ENCODE results near the gene TOLLIP. TPM values are rescaled to one million over a fixed set of nuclear protein-coding genes. Genes with fewer than 3 reads are reported as not detected.

The TOLLIP gene
- total RNA-seq, 1 experiment from 2014 or later, result 32.3 TPM

DNA sequence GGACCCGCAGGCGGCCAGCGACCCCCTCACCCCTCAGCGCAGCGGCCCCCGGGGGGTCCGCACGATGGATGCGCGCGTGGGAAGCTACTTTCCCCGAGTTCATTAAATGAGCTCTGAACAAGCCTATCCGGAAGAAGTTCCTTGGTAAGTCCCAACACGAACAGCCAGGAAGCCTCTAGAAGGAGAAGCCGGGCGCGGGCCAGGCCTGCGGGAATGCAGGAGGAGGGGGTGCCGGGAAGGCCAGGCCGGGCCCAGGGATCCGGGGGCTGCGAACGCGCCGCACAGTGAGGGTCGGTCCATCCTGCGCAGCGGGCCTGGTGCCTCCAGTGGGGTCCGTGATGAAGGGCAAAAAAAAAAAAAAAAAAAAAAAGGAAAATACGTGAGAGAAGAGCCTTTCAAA, 36.9 kb downstream of the TOLLIP start:
- no peak overlapping the region for H2BK120ac ChIP-seq (ENCODE audit: low read depth, low read length, poor library complexity, severe bottlenecking)
- H3K4me1 ChIP-seq (ENCODE audit: insufficient read depth, low read length), result no peaks in the 10 kb centered on the region
- Mint-ChIP-seq H3K9me3 (no peaks in the 10 kb centered on the region), H3K36me3 (ENCODE audit: insufficient read depth in 1 of 3, low read depth in 3 of 3) (peaks cover 3 to 33% (median 18%) of the 10 kb centered on the region in 3 experiments; a peak in 5 of 7 replicates), H3K27me3 (ENCODE audit: low read depth) (no peaks in the 10 kb centered on the region), H3K4me1 (peaks cover 2 to 3% of the 10 kb centered on the region in 2 experiments; a peak in 2 of 4 replicates), H3K4me3 (no peak overlapping the region), H3K27ac (no peak overlapping the region)
- no peaks in the 10 kb centered on the region for H3K23me2 ChIP-seq (ENCODE audit: insufficient read length, low read depth, low read length, poor library complexity, severe bottlenecking)
- no peak overlapping the region for H3K23ac ChIP-seq (ENCODE audit: insufficient read length, low read depth, low read length)
- no peak overlapping the region for H3K14ac ChIP-seq (ENCODE audit: insufficient read depth, low read length)
- TF ChIP-seq, protein P1, sequence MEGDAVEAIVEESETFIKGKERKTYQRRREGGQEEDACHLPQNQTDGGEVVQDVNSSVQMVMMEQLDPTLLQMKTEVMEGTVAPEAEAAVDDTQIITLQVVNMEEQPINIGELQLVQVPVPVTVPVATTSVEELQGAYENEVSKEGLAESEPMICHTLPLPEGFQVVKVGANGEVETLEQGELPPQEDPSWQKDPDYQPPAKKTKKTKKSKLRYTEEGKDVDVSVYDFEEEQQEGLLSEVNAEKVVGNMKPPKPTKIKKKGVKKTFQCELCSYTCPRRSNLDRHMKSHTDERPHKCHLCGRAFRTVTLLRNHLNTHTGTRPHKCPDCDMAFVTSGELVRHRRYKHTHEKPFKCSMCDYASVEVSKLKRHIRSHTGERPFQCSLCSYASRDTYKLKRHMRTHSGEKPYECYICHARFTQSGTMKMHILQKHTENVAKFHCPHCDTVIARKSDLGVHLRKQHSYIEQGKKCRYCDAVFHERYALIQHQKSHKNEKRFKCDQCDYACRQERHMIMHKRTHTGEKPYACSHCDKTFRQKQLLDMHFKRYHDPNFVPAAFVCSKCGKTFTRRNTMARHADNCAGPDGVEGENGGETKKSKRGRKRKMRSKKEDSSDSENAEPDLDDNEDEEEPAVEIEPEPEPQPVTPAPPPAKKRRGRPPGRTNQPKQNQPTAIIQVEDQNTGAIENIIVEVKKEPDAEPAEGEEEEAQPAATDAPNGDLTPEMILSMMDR (conservative IDR thresholded peaks at IDR 0.05), result no peak
- no peak overlapping the region for H3K18ac ChIP-seq (ENCODE audit: insufficient read length, low read depth, low read length)
- H3T11ph ChIP-seq (ENCODE audit: low read length), result no peak overlapping the region
- H4K91ac ChIP-seq (ENCODE audit: insufficient read length, low read depth, low read length), result no peak overlapping the region
- no peak overlapping the region for H2BK15ac ChIP-seq (ENCODE audit: low read depth, low read length)
- no peak overlapping the region for H4K8ac ChIP-seq (replicated peaks; ENCODE audit: insufficient read length, low read depth, low read length)
- no peak overlapping the region for H2AK5ac ChIP-seq (ENCODE audit: insufficient read length, low read length)
- H3K56ac ChIP-seq (ENCODE audit: insufficient read length, low read depth, low read length), result no peak overlapping the region
- no peaks in the 10 kb centered on the region for H3K27me3 ChIP-seq (ENCODE audit: insufficient read depth, low read length)
- H3K4ac ChIP-seq (ENCODE audit: low read depth, low read length), result no peak overlapping the region
- H4K20me1 ChIP-seq (ENCODE audit: control insufficient read depth, insufficient read depth, insufficient read length), result no peaks in the 10 kb centered on the region
- no peak overlapping the region for H2BK20ac ChIP-seq (ENCODE audit: low read depth, low read length, poor library complexity, severe bottlenecking)
- no peak overlapping the region for H3K9ac ChIP-seq (ENCODE audit: extremely low read depth, insufficient read length, low read length)
- no peaks in the 10 kb centered on the region for H3K9me3 ChIP-seq (ENCODE audit: control insufficient read depth, low read depth, low read length)
- no peak overlapping the region for H2AFZ ChIP-seq (ENCODE audit: low read length)
- no CpG with 5 or more reads among the region's 30 CpGs for WGBS (ENCODE audit: extremely low coverage, insufficient read length, low lambda C conversion rate)
- no peaks in the 10 kb centered on the region for H3K79me1 ChIP-seq (ENCODE audit: insufficient read depth, low read depth, low read length, poor library complexity, severe bottlenecking)
- no peak overlapping the region for H2BK5ac ChIP-seq (ENCODE audit: insufficient read length, low read length)
- no peak overlapping the region for H3K4me2 ChIP-seq (ENCODE audit: insufficient read depth, insufficient read length, low read length)
- no peak overlapping the region for H3K27ac ChIP-seq (ENCODE audit: insufficient read length, low read depth, low read length)
- H3K79me2 ChIP-seq (ENCODE audit: insufficient read depth, low read length), result no peaks in the 10 kb centered on the region
- no peak overlapping the region for H2BK12ac ChIP-seq (ENCODE audit: insufficient read length, low read depth, low read length)
- no peak overlapping the region for H4K5ac ChIP-seq (ENCODE audit: insufficient read length, low read depth, low read length)
- DNase-seq, result no peak

All from H9 (cell line).